Measurements from ENCODE around the gene FADS2. TPM values are rescaled to one million over a fixed set of nuclear protein-coding genes. Genes with fewer than 3 reads are reported as not detected.

FADS2 gene
- total RNA-seq = 232 and 234 TPM in 2 replicates

DNA sequence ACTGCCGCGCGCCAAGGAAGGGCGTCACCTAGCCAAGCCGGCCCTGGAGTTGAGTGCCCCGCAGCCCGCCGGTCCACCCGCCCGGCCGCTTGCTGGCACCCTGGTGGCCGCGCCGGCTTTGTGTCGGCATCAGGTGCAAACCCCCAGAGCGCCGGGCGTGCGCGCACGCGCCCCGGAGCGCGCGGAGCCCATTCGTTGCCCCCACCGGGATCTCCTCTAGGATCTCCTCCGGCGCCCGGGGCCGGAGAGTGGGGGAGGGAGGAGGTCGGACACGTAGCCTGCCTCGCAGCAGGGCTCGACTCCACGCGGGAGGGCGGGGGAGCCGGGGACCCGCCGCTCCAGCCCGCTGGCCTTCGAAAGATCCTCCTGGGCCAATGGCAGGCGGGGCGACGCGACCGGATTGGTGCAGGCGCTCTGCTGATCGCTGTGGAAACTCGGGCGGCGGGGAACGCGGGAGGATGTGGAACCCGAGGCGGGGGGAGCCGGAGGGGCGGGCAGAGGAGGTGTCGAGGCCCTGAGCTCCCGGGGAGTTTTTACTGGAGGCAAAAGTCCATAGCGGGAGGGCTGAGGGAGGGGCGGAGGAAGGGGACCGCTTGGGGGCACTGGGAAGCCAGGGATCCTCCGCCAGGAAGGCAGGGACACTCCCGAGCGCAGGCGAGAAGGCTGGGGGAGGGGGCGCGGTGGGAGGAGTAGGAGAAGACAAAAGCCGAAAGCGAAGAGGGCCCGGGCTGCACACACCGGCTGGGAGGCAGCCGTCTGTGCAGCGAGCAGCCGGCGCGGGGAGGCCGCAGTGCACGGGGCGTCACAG lies at the start of gene FADS2:
TSS of gene FADS2 (plus strand) at position 730 of the 808 bp plus-strand sequence. CDS start 91 bp downstream, outside the sequence.
- intact Hi-C loops (cut with micrococcal nuclease) = loop anchor here (1.0 to 5.0 kb wide), 6 partner anchors 9 to 296 kb away; partner anchors contain the start of genes FADS1, FEN1 and TMEM258

GRCh38 chr11:61778357-61778886 lies 49.7 kb upstream of the FADS2 start:
- intact Hi-C loops (cut with micrococcal nuclease) = no loop called here

GRCh38 chr11:61778920-61779650 lies 49.0 kb upstream of the FADS2 start:
- intact Hi-C loops (cut with micrococcal nuclease) = no loop called here

- intact Hi-C loops (cut with micrococcal nuclease) = no loop called here
These were observed 48.2 kb upstream of the FADS2 start for GRCh38 chr11:61779666-61780525.

- intact Hi-C loops (cut with micrococcal nuclease) = no loop called here
These were observed 47.4 kb upstream of the FADS2 start for GRCh38 chr11:61780581-61781162.

DNA sequence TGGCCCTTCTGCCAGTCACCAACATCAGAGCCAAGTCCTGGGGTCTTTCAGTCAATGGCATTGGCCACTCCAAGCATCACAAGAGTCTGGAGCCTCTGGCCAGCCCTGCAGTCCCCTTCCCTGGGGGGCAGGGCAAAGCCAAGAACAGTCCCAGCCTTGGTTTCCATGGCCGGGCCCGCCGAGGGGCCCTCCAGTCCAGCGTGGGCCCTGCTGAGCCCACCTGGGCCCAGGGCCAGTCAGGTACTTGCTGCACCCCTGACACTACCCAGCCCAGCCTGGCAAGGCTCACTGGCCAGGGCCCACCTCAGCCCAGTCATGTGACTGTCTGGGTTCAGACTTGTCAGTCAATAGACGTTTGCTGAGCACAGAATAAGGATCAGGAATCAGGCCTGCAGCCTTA lies 46.5 kb upstream of the FADS2 start:
- intact Hi-C loops (cut with micrococcal nuclease) = no loop called here

DNA sequence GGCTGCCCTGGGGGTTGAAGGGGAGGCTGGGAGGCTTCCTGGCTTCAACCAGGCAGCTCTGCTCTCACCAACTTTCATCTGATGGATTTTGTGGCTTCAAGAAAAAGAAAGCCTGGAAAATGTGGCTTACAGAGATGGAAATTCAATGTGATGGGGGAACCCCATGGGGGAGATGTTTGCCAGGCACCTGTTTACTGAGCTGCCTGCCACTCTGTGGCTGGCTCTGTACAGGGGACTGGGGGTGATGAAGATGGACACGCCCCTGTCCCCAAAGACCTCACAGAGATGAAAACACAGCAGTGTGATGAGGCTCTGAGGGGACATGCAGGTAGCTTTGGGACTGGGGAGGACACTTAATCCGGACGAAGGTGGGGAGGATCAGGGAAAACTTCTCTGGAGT lies 45.8 kb upstream of the FADS2 start:
- intact Hi-C loops (cut with micrococcal nuclease) = no loop called here

DNA sequence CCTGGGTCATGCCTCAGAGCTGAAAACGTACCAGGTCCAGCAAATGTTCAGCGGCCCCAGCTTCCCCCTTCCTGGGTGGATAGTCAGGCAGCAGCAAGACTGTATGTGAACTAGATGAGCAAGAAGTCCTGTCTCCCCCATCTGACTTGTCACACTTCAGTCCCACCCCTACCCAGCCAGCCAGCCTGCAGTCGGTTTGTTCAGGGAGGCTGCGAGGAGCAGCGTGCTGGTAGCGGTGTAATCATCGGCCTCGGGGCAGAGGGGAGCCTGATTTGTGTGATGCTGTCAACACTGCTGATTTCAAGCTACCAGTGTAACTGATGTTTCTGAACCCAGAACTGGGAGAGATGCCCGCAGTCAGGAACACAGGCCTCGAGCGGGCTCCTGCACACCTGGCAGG lies 45.3 kb upstream of the FADS2 start:
- intact Hi-C loops (cut with micrococcal nuclease) = no loop called here

- intact Hi-C loops (cut with micrococcal nuclease) = no loop called here
These were observed 44.2 kb upstream of the FADS2 start for GRCh38 chr11:61783717-61784505.

DNA sequence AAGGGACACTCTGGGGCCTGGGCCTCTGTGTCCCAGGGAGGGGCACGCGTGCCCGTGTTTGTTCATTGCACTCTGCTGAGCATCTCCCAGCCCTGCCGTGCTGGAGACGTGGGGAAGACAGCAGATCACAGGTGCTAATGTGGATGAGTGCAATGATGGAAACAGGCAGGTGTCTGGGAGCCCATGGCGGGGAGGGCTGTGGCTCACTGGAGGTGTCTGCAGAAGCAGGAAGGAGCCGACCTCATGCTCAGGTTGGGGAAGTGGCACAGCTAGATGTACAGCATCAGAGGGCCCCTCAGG lies 43.6 kb upstream of the FADS2 start:
- intact Hi-C loops (cut with micrococcal nuclease) = no loop called here

- intact Hi-C loops (cut with micrococcal nuclease) = no loop called here
These were observed 42.2 kb upstream of the FADS2 start for GRCh38 chr11:61785837-61786402.

GRCh38 chr11:61787928-61788491 lies 40.1 kb upstream of the FADS2 start:
- intact Hi-C loops (cut with micrococcal nuclease) = no loop called here

- intact Hi-C loops (cut with micrococcal nuclease) = loop anchor here (1.0 to 10.0 kb wide), 16 partner anchors 15 to 1880 kb away; partner anchors contain the start of genes ATL3, CPSF7, FADS2 and FADS3
These were observed 36.3 kb upstream of the FADS2 start for GRCh38 chr11:61791737-61792309.

- intact Hi-C loops (cut with micrococcal nuclease) = loop anchor here (1.0 to 10.0 kb wide), 16 partner anchors 15 to 1880 kb away; partner anchors contain the start of genes ATL3, CPSF7, FADS2 and FADS3
These were observed 35.6 kb upstream of the FADS2 start, which contains the start of the genes FEN1 and TMEM258 for GRCh38 chr11:61792310-61793082. FEN1 (plus strand) TSS chr11:61792911; CDS start chr11:61795362, 2,451 bp downstream. TMEM258 (minus strand) TSS chr11:61792599; CDS start chr11:61792558, 41 bp downstream.

DNA sequence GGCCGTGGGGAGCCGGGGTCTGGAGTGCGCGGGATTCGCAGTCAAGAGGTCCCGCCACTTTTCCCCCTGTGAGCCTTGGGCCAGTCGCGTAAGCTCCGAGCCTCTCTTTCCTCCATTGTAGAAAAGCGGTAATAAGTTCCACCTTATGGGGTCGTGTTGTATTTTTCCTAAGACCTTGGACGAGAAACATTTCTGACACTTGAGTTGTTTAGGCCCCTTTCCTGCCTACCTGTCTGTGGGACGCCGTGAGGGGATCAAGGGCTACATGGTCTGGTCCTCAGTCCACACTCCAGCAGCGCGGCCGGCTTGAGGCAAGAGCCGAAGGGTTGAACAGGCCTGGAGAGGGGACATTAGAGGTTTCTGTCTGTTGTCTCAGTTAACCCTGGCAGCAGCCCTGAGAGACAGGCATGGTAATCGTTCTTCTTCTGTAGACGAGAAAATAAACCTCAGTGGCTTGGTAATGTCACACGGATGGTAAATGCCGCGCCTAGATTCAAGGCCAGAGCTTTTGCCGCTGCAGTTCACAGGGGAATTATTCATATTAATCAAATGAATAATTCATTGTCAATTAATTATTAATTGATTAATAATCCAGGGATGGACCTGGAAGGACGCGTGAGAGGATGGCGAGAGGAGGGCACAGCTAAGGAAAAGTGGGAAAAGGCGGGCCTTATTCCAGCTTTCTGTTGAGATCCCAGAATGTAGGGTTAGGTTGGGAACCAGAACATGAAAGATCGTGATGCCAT lies 34.8 kb upstream of the FADS2 start:
- intact Hi-C loops (cut with micrococcal nuclease) = loop anchor here (2.0 to 10.0 kb wide), 7 partner anchors 96 to 1879 kb away; partner anchors contain the start of genes ATL3, CPSF7, GANAB and PRPF19

DNA sequence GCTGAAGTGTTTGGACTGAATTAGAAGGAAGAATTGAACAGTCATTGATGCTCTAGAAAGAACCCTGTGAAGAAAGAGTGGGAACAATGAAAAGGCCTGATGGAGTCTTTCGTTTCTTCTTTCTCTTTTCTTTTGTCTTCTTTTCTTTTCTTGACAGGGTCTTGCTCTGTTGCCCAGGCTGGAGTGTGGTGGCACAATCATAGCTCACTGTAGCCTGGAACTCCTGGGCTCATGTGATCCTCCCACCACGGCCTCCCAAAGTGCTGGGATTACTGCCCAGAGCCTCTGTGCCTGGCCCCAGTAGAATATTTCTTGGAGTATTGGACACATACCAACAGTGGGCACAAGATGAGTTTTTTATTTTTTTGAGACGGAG lies 34.3 kb upstream of the FADS2 start:
- intact Hi-C loops (cut with micrococcal nuclease) = loop anchor here (2.0 to 10.0 kb wide), 7 partner anchors 97 to 1878 kb away; partner anchors contain the start of genes ATL3, CPSF7, GANAB and PRPF19

DNA sequence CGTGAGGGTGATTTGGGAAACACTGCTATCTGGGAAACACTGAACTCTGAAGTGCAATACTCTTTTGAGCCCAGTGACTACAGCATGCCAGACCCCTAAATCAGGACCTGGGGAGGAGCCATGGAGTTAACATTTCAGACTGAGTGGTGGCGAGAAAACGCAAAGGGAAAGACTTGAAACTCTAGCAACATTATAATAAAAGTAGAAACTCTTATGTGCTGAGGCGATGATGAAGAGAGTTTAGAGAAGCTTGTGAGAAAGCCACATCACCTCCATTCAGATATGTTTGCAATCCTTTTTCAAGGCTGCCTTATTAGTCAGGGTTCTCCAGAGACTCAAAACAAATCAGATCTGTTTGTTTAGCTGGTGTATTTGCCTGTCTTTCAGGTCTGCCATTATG lies 33.5 kb upstream of the FADS2 start:
- intact Hi-C loops (cut with micrococcal nuclease) = loop anchor here (5.0 to 10.0 kb wide), 4 partner anchors 97 to 1878 kb away; partner anchors contain the start of genes ATL3 and PRPF19
